Activated gamma-delta T cell (primary cell): Measurements from ENCODE around the gene SLC39A11.
"Not testable (repeated sequence)": the region's sequence is repeated elsewhere in the genome, so short reads cannot be mapped to it uniquely, and the experiment has no call there.

Experiments
- DNase-seq: peaks from one replicate; lab custom pipeline; 2025; lab: John Stamatoyannopoulos, UW

SLC39A11 gene

DNA sequence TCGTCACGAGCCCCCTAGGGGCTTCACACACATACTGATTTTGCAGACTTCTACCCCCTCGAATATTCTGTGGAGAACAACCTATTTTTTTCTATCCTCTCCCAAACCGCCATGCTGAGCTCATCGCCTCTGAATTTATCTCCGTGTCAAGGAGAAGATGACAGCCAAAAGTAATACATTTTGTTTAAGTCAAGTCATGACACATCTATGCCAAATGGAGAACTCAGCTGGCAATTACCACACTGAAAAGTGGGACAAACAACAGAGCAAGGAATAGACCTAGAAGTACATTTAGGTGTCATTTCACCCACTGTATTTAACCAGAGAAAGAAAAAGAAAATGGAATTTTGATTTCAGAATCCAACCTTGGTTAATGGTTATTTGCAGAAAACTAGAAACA is 260.2 kb downstream of the SLC39A11 start:
- no peak for DNase-seq

DNA sequence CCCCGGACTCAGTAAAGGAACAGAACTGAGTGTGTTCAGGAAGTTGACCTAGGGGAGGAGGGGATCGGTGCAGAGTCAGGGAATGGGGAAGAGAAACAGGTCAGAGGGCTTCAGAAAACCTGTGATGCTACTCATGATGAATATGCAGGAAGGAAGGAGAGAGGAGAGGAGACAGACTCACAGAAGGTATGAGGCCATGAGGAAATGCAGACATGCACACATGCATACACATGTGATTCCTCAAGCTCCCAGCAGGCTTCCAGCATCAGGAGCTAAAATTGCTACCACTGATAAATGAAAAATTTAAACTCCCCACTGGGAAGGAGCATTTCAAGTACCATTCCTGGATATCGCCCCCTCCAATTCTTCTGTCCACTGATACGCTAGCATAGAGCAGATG is 262.6 kb downstream of the SLC39A11 start:
- no peak for DNase-seq

DNA sequence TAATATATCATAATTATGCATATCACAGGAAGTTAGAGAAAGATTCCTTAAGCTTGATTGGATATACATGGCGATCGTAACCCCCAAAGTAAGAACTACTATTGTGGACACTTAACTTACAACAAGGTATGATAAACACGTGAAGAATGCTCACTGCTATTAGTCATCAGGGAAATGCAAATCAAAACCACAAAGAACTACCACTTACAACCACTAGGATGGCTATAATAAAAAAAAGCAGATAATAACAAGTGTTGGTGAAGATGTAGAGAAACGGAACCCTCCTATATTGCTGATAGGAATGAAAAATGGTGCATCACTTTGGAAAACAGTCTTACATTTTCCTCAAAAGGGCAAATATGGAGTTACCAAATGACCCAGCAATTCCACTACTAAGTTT is 265.9 kb downstream of the SLC39A11 start:
- no peak for DNase-seq

DNA sequence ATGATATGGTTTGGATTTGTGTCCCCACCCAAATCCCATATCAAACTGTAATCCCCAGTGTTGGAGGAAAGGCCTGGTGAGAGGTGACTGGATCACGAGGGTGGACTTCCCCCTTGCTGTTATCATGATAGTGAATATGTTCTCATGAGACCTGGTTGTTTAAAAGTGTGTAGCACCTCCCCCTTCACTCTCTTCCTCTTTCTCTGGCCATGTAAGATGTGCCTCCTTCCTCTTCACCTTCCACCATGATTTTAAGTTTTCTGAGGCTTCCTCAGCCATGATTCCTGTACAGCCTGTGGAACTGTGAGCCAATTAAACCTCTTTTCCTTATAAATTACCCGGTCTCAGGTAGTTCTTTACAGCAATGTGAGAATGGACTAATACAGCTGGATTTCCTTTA is 266.4 kb downstream of the SLC39A11 start:
- DNase-seq, result not testable (repeated sequence)

DNA sequence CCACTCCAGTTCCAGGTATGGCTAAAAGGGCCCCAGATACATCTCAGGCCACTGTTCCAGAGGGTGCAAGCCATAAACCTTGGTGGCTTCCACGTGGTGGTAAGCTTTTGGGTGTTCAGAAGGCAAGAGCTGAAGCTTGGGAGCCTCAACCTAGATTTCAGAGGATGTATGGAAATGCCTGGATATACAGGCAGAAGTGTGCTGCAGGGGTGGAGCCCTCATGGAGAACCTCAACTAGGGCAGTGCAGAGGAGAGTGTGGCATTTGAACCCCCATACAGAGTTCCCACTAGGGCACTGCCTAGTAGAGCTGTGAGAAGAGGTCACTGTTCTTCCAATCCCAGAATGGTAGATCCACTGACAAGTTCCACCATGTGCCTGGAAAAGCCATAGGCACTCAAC is 267.3 kb downstream of the SLC39A11 start:
- DNase-seq, result no peak

DNA sequence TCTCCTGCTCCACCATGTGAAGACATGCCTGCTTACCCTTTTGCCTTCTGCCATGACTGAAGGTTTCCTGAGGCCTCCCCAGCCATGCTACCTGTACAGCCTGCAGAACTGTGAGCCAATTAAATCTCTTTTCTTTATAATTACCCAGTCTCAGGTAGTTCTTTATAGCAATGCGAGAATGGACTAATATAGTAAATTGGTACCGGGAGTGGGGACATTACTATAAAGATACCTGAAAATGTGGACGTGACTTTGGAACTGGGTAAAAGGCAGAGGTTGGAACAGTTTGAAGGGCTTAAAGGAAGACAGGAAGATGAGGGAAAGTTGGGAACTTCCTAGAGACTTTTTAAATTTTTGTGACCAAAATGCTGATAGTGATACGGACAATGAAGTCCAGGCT is 268.2 kb downstream of the SLC39A11 start:
- not testable (repeated sequence) for DNase-seq

DNA sequence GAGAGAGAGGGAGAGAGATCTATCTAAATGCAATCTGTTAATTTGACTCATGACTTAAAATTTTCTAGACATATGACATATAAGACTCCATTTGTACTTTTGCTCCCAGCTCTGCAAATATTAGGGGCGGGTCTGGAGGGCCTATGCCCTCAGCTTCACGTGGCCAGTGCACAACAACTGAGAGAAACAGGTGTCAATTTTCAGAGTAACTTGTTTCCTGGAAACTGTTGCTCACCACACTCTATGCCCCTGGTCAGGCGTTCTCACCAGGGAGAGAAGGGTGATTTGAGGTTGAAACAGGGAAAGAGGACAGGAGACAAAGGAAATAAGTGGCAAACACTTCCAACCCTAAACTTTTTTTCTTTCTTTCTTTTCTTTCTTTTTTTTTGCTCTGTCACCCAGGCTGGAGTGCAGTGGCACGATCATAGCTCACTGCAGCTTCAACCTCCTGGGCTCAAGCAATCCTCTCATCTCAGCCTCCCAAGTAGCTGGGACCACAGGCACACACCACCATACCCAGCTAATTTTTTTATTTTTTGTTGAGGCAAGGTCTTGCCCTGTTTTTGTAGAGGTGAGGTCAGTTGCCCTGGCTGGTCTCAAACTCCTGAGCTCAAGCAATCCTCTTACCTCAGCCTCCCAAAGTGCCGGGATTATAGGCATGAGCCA is 270.0 kb downstream of the SLC39A11 start:
- DNase-seq, result no peak

DNA sequence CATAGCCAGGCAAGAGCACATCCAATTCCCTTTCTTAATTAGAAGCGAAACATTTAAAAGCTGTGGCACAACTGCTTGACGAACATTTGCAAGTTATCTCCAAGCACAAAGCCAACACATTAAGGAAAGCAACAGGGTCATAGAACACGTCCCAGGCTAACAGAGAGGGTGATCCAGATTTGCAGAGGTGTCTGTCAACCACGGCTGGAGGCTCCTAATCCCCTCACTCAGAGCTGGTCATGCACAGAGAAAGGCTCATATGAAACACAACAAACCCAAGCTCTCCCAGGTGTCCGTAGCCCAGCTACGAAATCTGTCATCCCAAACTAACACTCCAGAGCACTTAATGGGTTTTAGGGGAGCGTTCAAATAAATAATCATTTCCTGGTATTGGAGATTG is 276.1 kb downstream of the SLC39A11 start:
- no peak for DNase-seq

DNA sequence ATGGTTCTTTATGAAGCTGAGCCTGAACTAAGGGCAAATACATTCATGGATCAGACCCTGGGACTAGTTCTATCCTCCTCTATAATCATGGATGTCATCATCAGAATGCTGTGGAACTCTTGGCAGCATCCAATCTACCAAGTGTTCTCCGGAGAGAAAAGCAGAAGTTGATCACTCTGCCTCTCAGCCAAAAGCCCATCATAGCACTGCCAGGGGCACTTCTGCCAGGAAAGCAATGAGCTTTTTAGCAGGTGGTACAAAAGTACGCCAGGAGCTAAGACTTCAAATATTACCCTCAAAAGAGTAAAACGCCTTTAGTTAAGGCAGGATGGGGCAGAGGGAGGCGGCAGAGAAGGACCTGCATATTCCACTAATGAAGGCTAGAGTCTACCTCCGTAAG is 279.0 kb downstream of the SLC39A11 start:
- no peak for DNase-seq

DNA sequence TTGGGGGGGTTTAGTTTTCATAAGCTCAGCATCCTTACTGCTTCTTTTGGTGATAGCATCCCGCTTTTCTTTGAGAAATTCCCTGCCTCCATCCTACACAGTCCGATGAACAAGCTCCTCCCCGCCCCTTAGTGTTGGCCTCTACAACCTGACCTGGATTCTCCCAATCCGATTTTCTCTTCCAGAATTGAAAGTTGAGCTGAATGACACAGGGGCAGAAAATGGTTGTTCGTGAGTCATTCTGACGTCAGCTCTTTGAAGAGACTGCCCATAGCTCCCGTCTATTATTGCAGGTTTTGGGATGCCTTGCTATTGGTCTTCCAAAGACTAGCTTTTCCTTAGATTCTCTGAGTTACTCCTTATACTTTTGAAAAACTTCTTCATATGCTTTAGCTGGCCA is 279.7 kb downstream of the SLC39A11 start:
- DNase-seq, result no peak

DNA sequence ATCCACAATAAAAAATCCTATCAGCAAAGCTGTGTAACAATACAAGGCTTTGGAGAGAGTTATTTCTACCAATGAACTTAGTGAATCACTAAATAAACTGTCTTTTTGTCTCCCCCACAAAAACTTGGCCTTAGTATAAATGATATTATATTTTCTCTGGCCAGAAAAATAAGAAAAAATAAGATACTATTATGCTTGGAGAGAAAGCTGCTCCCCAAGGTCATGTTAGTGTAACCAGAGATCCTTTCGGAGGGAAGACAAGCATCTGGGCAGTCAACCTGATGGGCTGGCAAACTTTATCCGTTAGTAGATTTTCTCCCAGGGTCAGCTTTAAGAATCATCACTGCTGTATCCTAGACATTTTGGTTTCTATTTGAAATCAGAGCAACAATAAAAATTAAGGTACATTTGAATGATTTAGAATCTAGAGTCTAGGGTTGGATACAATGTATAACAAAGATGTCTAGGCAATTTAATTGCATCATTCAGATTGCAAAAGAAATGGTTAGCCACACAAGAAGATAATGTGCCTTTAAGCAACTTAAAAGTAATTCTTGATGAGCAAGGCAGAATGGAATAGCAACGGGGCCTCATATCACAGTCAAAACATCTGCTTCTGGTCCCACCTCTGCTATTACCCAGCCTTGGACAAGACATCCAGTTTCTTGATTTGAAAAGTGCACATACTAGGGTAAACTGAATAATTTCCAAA is 280.4 kb downstream of the SLC39A11 start:
- no peak for DNase-seq

DNA sequence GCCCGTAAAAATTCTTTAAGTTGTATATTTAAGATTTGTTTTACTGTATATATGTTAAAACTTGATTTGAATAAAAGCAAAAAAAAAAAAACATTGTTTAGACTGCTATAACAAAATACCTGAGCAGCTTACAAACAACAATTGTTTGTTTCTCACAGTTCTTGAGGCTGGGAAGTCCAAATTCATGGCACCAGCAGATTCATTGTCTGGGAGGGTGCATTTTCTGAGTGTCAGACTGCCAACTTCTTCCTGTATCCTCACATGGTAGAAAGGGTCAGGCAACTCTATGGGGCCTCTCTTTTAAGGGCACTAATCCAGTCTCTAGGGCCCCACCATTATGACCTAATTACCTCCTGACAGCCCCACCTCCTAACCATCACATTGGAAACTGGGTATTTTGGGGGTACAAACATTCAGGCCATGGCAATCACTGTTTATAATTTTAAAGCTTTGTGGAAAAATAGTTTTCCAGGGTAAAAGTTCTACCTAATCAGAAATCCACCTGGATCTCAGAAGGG is 281.4 kb downstream of the SLC39A11 start:
- no peak for DNase-seq

DNA sequence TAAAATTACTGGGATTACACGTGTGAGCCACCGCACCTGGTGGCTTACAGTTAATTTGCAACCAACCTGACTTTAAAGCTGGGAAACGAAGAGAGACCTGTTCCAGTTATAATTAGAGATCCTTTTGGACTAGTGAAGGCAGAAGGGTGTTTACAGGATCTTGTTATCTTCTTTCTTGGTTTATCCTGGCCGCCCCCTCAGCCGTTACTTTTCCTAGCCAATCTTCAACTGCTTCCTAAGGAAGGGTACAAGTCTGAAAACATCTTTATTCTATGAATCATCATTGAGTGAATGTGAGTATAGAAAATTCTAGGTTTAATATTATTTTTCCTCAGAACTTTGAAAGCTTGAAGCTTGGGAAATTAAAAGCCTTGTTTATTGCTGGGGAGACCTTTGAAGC is 286.5 kb downstream of the SLC39A11 start:
- no peak for DNase-seq

DNA sequence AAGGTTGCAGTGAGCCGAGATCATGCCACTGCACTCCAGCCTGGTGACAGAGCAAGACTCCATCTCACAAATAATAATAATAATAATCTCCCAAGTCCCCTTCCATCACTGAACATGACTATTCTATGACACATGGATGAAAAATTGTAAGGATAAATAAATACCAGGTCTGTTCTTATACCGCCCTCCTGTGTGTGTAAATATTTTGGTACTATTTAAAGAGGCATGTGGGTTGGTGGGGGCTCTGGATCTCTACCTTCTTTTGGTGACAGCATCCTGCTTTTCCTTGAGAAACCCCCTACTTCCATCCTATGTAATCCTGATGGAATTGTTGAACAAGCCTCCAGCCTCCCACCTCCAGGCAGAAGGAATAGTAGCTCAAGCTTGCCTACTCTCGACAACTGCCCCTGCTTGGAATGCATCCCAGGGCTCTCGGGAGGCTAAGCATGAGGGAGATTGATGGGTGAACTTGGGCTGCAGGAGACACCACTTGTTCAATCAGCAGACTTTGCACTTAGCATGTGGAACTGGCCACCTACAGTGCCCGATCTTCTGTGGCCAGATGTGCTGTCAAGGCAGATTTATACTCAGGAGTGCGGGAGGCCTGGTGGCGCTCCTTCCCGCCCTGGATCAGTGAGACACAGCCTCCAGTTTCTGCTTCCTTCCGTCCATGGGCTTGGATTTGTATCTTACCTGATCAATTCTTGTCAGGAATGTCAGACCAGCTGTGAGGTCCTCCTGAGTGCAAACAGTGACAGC is 287.4 kb downstream of the SLC39A11 start:
- DNase-seq, result no peak

DNA sequence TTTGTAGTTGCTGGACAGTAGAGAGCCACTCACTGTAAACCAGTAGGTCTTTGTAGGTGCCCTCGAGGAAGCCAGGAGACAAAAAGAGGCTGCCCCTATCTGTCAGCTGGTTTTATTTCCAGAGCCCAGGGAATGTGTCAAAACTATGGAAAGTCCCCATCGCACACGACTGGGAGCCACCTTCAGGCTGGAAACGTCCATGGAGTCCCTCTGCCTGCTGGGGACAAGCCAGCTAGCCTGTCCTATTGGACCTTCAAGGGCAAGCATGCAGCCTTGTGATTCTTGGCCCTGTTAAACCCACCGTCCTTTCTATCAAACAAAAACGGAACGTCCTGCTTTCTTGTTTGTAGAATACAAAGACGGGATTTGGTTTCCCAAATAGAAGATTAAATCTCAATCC is 289.8 kb downstream of the SLC39A11 start:
- DNase-seq, result no peak

DNA sequence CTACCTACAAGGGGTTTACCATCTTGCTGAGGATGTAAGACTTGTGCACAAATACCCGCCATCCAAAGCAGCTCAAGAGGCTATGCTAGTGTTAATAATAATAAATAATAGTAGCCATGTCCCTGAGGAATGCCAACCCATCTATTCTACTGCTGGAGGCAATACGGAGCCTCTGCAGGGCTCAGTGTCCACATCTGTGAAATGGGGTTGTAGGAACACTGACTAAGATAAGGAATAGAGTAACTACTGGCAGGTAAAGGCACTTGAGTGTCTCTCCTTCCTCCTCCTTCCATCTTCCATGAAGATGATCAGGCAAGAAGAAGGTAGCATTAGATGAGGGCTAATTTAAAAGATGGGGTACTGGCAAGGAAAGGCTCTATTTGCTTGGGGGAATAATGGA is 295.3 kb downstream of the SLC39A11 start:
- DNase-seq, result no peak

DNA sequence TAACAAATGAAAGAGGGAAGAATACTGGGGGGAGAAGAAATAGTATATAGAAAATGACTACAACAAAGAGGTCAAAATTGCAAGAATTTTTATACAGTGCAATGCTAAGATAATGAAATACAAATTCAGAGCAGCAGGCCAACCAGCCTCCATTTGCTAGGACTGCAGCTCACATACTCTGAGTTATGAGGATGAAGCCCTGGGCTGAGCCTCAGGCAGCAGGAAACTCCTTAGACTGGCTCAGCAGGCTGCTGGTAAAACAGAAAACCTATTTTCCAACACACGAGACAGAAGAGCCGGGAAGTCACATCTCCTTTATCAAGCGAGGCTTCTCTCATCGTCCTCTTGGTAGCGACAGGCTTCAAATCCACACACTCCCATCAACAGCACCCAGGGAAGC is 296.5 kb downstream of the SLC39A11 start:
- no peak for DNase-seq

DNA sequence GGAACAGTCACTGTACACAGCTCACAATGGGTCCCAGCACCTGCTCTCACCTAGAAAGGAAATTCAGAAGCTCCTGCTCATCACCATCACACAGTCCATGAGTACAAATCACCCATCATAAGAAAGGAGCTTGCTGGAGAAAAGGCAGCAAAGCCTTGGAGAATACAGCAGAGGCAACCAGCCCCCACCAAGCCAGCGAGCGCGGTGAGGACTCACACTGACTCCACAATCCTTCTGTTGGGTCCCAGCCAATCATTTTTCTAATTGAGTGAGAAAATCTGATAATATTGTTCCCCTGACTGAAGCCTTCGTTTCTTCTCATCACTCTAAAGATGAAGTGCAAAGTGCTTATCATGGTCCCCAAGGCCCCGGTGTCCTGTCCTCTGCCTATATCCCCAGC is 298.3 kb downstream of the SLC39A11 start:
- DNase-seq, result no peak

DNA sequence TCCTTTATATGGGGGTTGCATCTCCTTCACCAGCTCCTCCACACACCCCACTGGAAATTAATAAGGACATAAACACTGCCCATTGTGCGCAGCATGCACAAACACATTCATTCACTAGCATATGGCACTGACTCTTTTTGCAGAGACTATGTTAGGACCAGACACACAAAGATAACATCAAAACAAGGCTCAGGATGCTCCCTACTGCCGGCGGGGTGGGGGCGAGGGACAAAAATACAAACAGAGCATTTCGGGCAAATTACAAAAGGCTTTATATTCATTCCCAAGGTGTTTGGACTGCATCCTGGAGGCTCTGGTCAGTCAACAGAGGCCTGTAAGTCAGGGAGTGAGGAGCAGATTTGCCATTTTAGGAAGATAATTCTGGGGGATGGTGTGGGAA is 299.7 kb downstream of the SLC39A11 start:
- no peak for DNase-seq

DNA sequence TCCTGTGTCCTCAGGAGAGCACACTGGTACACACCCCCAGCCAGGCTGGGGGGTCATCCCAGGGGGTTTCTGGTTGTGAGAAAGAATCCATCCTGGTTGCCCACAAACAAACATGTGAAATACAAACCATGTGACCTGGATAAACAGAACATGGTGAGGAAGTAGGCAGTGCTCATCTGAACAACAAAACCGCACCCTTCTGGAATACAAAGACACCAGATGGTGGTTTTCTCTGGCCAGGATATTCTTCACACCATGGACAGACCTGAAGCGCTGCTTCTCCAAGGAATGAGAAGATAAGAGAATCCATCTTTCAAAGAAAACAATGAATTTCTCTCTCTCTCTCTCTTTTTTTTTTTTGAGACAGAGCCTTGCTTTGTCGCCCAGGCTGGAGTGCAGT is 302.3 kb downstream of the SLC39A11 start:
- DNase-seq, result no peak

DNA sequence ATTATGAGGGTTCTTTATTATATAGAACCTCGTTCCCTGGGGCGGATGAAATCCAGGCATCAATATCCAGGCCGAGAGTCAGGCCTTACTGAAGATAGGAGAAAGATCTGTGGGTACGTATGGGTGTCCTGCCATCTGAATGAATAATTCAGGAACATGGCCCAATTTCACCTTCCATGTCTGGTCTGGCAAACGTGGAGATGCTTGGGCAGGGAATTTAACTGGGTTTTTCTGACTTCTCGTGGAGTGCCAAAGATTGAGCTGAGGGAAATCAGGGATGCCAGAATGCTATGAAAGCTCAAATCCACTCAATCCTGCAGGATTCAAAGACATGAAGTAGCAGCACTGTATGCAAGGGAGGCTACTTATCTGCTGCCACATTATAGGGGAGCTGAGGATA is 302.8 kb downstream of the SLC39A11 start:
- DNase-seq, result no peak

DNA sequence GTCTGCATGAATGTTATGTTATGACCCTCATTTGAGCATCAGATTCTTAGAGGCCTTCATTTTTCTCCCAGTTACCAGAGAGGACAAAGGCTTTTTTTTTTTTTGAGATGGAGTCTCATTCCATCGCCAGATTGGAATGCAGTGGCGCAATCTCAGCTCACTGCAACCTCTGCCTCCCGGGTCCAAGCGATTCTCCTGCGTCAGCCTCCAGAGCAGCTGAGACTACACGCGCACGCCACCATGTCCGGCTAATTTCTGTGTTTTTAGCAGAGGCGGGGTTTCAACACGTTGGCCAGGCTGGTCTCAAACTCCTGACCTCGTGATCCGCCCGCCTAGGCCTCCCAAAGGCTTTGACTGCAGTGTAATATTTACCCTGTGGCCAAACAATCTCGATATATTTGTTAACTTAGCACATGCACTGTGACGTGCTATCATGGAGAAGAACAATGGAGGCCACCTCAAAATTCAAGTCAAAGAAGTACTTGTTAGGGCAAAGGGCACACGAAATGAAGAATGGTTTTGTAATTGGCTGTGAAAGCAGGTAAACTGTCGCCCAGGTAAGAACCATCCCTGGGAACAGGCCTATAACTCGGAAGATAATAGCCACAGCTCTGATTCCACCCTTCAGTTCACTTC is 303.4 kb downstream of the SLC39A11 start:
- no peak for DNase-seq
